ENCODE data around the gene ACER1.
A peak's percentile ranks its signal among the peaks of the same experiment; 100 is the strongest.

The ACER1 gene

GRCh38 chr19:6326815-6327214 is 6.6 kb downstream of the ACER1 start:
- ChIA-PET CTCF (interaction anchor here (0.6 to 1.7 kb wide), 5 partner anchors 10 to 126 kb away, joined by 3 to 7 read pairs (median 4); no protein-coding TSS in a partner anchor), POLR2A (no interaction called here)
- Histone ChIP-seq H3K9me3 (ENCODE audit: control insufficient read depth, insufficient read depth, low read depth, low read length) (no peaks in the 10 kb centered on the region), H3K4me3 (ENCODE audit: low read depth, low read length) (no peak overlapping the region), H3K36me3 (ENCODE audit: control insufficient read depth in 2 of 2, insufficient read depth in 1 of 2, low read length in 2 of 2) (no peaks in the 10 kb centered on the region), H3K27ac (ENCODE audit: extremely low read depth, low read depth, low read length) (no peak overlapping the region), H3K4me1 (ENCODE audit: control insufficient read depth, insufficient read depth, low read length) (no peaks in the 10 kb centered on the region)
- TF ChIP-seq ZSCAN5A (tag by site-specific recombination; IDR thresholded peaks at IDR 0.05), result no peak
- TF ChIP-seq ZNF184 (tag by site-specific recombination; IDR thresholded peaks at IDR 0.05), result no peak
- TF ChIP-seq ZFP3 (tag by site-specific recombination; IDR thresholded peaks at IDR 0.05; ENCODE audit: low read depth), result peak; percentile 87
- TF ChIP-seq ZNF585B (tag by site-specific recombination; IDR thresholded peaks at IDR 0.05), result no peak

GRCh38 chr19:6325614-6326013 is 7.8 kb downstream of the ACER1 start:
- ChIA-PET POLR2A (no interaction called here), CTCF (interaction anchor here (1.1 to 1.7 kb wide), 2 partner anchors 20 to 26 kb away, joined by 3 to 4 read pairs; no protein-coding TSS in a partner anchor)
- no peak overlapping the region for H3K27ac ChIP-seq (ENCODE audit: extremely low read depth, low read depth, low read length)
- no peak overlapping the region for H3K4me3 ChIP-seq (ENCODE audit: low read depth, low read length)
- H3K9me3 ChIP-seq (ENCODE audit: control insufficient read depth, insufficient read depth, low read depth, low read length), result no peaks in the 10 kb centered on the region
- H3K36me3 ChIP-seq (ENCODE audit: control insufficient read depth in 2 of 2, insufficient read depth in 1 of 2, low read length in 2 of 2), result no peaks in the 10 kb centered on the region
- TF ChIP-seq ZNF596 (tag by site-specific recombination; IDR thresholded peaks at IDR 0.05), result no peak
- TF ChIP-seq ZNF18 (tag by site-specific recombination; IDR thresholded peaks at IDR 0.05), result no peak
- no peak for TF ChIP-seq ZNF473 (tag by site-specific recombination; IDR thresholded peaks at IDR 0.05)
- no peak for TF ChIP-seq ZNF658 (tag by site-specific recombination; IDR thresholded peaks at IDR 0.05)
- no peak for TF ChIP-seq BCL11A (tag by site-specific recombination; IDR thresholded peaks at IDR 0.05; ENCODE audit: low read depth)
- no peak for TF ChIP-seq ZNF155 (tag by site-specific recombination; IDR thresholded peaks at IDR 0.05)
- TF ChIP-seq ZBTB17 (tag by site-specific recombination; IDR thresholded peaks at IDR 0.05), result no peak
- TF ChIP-seq ZNF2 (tag by site-specific recombination; IDR thresholded peaks at IDR 0.05), result no peak
- TF ChIP-seq ZNF184 (tag by site-specific recombination; IDR thresholded peaks at IDR 0.05), result no peak
- TF ChIP-seq ZEB2 (tag by site-specific recombination; IDR thresholded peaks at IDR 0.05), result no peak
- TF ChIP-seq ZNF585B (tag by site-specific recombination; IDR thresholded peaks at IDR 0.05), result no peak
- H3K4me1 ChIP-seq (ENCODE audit: control insufficient read depth, insufficient read depth, low read length), result no peaks in the 10 kb centered on the region

- no peaks in the 10 kb centered on the region for H3K36me3 ChIP-seq (ENCODE audit: control insufficient read depth in 2 of 2, insufficient read depth in 1 of 2, low read length in 2 of 2)
- TF ChIP-seq ZNF670 (tag by site-specific recombination; IDR thresholded peaks at IDR 0.05; ENCODE audit: low read depth) (no peak), ZNF366 (tag by site-specific recombination; conservative IDR thresholded peaks at IDR 0.05) (peak; percentile 87)
- no peak overlapping the region for H3K27ac ChIP-seq (ENCODE audit: extremely low read depth, low read depth, low read length)
- no peaks in the 10 kb centered on the region for H3K4me1 ChIP-seq (ENCODE audit: control insufficient read depth, insufficient read depth, low read length)
- ChIA-PET CTCF (interaction anchor here (0.7 kb wide), 1 partner anchor 29 kb away, joined by 3 read pairs; no protein-coding TSS in a partner anchor), POLR2A (no interaction called here)
- no peak overlapping the region for H3K4me3 ChIP-seq (ENCODE audit: low read depth, low read length)
- H3K9me3 ChIP-seq (ENCODE audit: control insufficient read depth, insufficient read depth, low read depth, low read length), result no peaks in the 10 kb centered on the region
Measured at GRCh38 chr19:6324757-6325156, 8.7 kb downstream of the ACER1 start.

- no peak overlapping the region for H3K4me3 ChIP-seq (ENCODE audit: low read depth, low read length)
- TF ChIP-seq SP3 (tag by site-specific recombination; IDR thresholded peaks at IDR 0.05) (no peak), ZFP3 (tag by site-specific recombination; IDR thresholded peaks at IDR 0.05; ENCODE audit: low read depth) (peak; percentile 87)
- no peaks in the 10 kb centered on the region for H3K9me3 ChIP-seq (ENCODE audit: control insufficient read depth, insufficient read depth, low read depth, low read length)
- H3K4me1 ChIP-seq (ENCODE audit: control insufficient read depth, insufficient read depth, low read length), result no peaks in the 10 kb centered on the region
- ChIA-PET POLR2A (no interaction called here), CTCF (interaction anchor here (1.5 kb wide), 1 partner anchor 104 kb away, joined by 3 read pairs; no protein-coding TSS in a partner anchor)
- no peaks in the 10 kb centered on the region for H3K36me3 ChIP-seq (ENCODE audit: control insufficient read depth in 2 of 2, insufficient read depth in 1 of 2, low read length in 2 of 2)
- H3K27ac ChIP-seq (ENCODE audit: extremely low read depth, low read depth, low read length), result no peak overlapping the region
Measured at GRCh38 chr19:6322284-6322683, 11.1 kb downstream of the ACER1 start.
